Measurements from ENCODE around the gene GPR85. TPM values are rescaled to one million over a fixed set of nuclear protein-coding genes. Genes with fewer than 3 reads are reported as not detected.

Gene GPR85
- total RNA-seq, 2 donors from 2014 or later = 0.13 TPM; not detected in 1

- TF ChIP-seq CTCF (conservative IDR thresholded peaks at IDR 0.05) = no peak
- H3K4me3 Mint-ChIP-seq = no peak overlapping the region
- H3K9me3 Mint-ChIP-seq = no peaks in the 10 kb centered on the region
- no peak overlapping the region for H3K27ac ChIP-seq (ENCODE audit: low read depth, low read length)
- H3K27me3 Mint-ChIP-seq (ENCODE audit: insufficient read depth) = peaks cover 69% of the 10 kb centered on the region
- H3K4me1 Mint-ChIP-seq = peaks cover 21% of the 10 kb centered on the region
- peaks cover 5% of the 10 kb centered on the region for H3K4me1 ChIP-seq (ENCODE audit: control insufficient read depth, insufficient read depth, low read length)
- H3K27me3 ChIP-seq (ENCODE audit: control insufficient read depth, insufficient read depth, low read length, poor library complexity, severe bottlenecking) = peaks cover 65% of the 10 kb centered on the region
- no peaks in the 10 kb centered on the region for H3K9me3 ChIP-seq (ENCODE audit: control insufficient read depth, low read length)
- DNase-seq = no peak
- H3K27ac Mint-ChIP-seq = no peak overlapping the region
- no peak overlapping the region for H3K4me3 ChIP-seq (ENCODE audit: low read length)
- H3K9ac ChIP-seq (ENCODE audit: extremely low read depth, low read length, poor library complexity, severe bottlenecking) = no peak overlapping the region
- 49 to 60% methylated on average over 2 of the region's 2 CpGs for WGBS, 2 experiments (ENCODE audit: insufficient coverage in 1 of 2, insufficient read length in 1 of 2)
- H3K36me3 ChIP-seq (ENCODE audit: control insufficient read depth, insufficient read depth, low read length) = no peaks in the 10 kb centered on the region
- H3K36me3 Mint-ChIP-seq (ENCODE audit: low read depth) = no peaks in the 10 kb centered on the region
Measured at GRCh38 chr7:113078331-113078730, 8.3 kb downstream of the GPR85 start.

- WGBS, 2 experiments (ENCODE audit: insufficient coverage in 1 of 2, insufficient read length in 1 of 2) = 66% methylated on average over 3 of the region's 3 CpGs; no CpG with 5 or more reads in 1 of the 2 experiments
- no peak overlapping the region for H3K4me3 Mint-ChIP-seq
- no peak overlapping the region for H3K27ac Mint-ChIP-seq
- Histone ChIP-seq H3K36me3 (ENCODE audit: control insufficient read depth, insufficient read depth, low read length) (no peaks in the 10 kb centered on the region), H3K27me3 (ENCODE audit: control insufficient read depth, insufficient read depth, low read length, poor library complexity, severe bottlenecking) (peaks cover 69% of the 10 kb centered on the region), H3K9ac (ENCODE audit: extremely low read depth, low read length, poor library complexity, severe bottlenecking) (no peak overlapping the region), H3K9me3 (ENCODE audit: control insufficient read depth, low read length) (no peaks in the 10 kb centered on the region), H3K4me1 (ENCODE audit: control insufficient read depth, insufficient read depth, low read length) (peaks cover 5% of the 10 kb centered on the region), H3K27ac (ENCODE audit: low read depth, low read length) (no peak overlapping the region), H3K4me3 (ENCODE audit: low read length) (no peak overlapping the region)
- H3K9me3 Mint-ChIP-seq = no peaks in the 10 kb centered on the region
- peaks cover 69% of the 10 kb centered on the region for H3K27me3 Mint-ChIP-seq (ENCODE audit: insufficient read depth)
- no peaks in the 10 kb centered on the region for H3K36me3 Mint-ChIP-seq (ENCODE audit: low read depth)
- DNase-seq = peak; percentile 46
- TF ChIP-seq CTCF (conservative IDR thresholded peaks at IDR 0.05) = no peak
- peaks cover 21% of the 10 kb centered on the region for H3K4me1 Mint-ChIP-seq
Measured at GRCh38 chr7:113076703-113077102, 9.9 kb downstream of the GPR85 start.

- peaks cover 48% of the 10 kb centered on the region for H3K27me3 ChIP-seq (ENCODE audit: control insufficient read depth, insufficient read depth, low read length, poor library complexity, severe bottlenecking)
- no peak overlapping the region for H3K4me3 Mint-ChIP-seq
- 56% methylated on average over 1 of the region's 1 CpG; no CpG with 5 or more reads in 1 of the 2 experiments for WGBS, 2 experiments (ENCODE audit: insufficient coverage in 1 of 2, insufficient read length in 1 of 2)
Measured at GRCh38 chr7:113071465-113071864, 15.2 kb downstream of the GPR85 start.

More at GRCh38 chr7:113071465-113071864, 15.2 kb downstream of the GPR85 start:
- no peak overlapping the region for H3K27ac Mint-ChIP-seq
- no peaks in the 10 kb centered on the region for H3K9me3 ChIP-seq (ENCODE audit: control insufficient read depth, low read length)
- no peaks in the 10 kb centered on the region for H3K36me3 Mint-ChIP-seq (ENCODE audit: low read depth)
- H3K4me1 Mint-ChIP-seq = peaks cover 8% of the 10 kb centered on the region
- H3K4me3 ChIP-seq (ENCODE audit: low read length) = no peak overlapping the region
- H3K36me3 ChIP-seq (ENCODE audit: control insufficient read depth, insufficient read depth, low read length) = no peaks in the 10 kb centered on the region
- TF ChIP-seq CTCF (conservative IDR thresholded peaks at IDR 0.05) = no peak
- peaks cover 3% of the 10 kb centered on the region for H3K4me1 ChIP-seq (ENCODE audit: control insufficient read depth, insufficient read depth, low read length)
- H3K9me3 Mint-ChIP-seq = no peaks in the 10 kb centered on the region
- no peak for DNase-seq
- H3K9ac ChIP-seq (ENCODE audit: extremely low read depth, low read length, poor library complexity, severe bottlenecking) = no peak overlapping the region
- H3K27ac ChIP-seq (ENCODE audit: low read depth, low read length) = no peak overlapping the region
- H3K27me3 Mint-ChIP-seq (ENCODE audit: insufficient read depth) = peaks cover 61% of the 10 kb centered on the region
